B cell (primary cell): ENCODE results near the gene ZDHHC21.

Experiments used
- CTCF ChIP-seq: fragments of 200-600 bp; IDR thresholded peaks from one replicate; pipeline ENCODE4 v1.8.0; 2022; ENCODE audit warnings: antibody characterized with exemption, mild to moderate bottlenecking
- EZH2 ChIP-seq: IDR thresholded peaks from 2 replicates; pipeline ENCODE4 v1.6.1; 2012; ENCODE audit warnings: borderline replicate concordance, low read depth, mild to moderate bottlenecking, moderate library complexity, low read length; ENCODE audit not compliant: insufficient read depth, poor library complexity, severe bottlenecking

GRCh38 chr9:14690948-14691730 lies 2.1 kb downstream of the ZDHHC21 start:
- TF ChIP-seq CTCF (no peak), EZH2 (no peak)
